ENCODE measurements around the gene TSPAN5. TPM values are rescaled to one million over a fixed set of nuclear protein-coding genes. Genes with fewer than 3 reads are reported as not detected.

Gene TSPAN5
- total RNA-seq, 1 donor from 2014 or later: 61.4 TPM

GRCh38 chr4:98694076-98694475, 35.7 kb upstream of the TSPAN5 start:
- DNase-seq (ENCODE audit: low read depth): no peak
- H3K9me3 Mint-ChIP-seq (ENCODE audit: unreplicated experiment): peaks cover 3% of the 10 kb centered on the region
- Histone ChIP-seq H2AFZ (ENCODE audit: low read depth, low read length) (no peak overlapping the region), H3K4me2 (ENCODE audit: low read length) (no peak overlapping the region), H3K79me2 (ENCODE audit: insufficient read depth, low read length) (no peaks in the 10 kb centered on the region), H4K20me1 (ENCODE audit: insufficient read depth, low read length) (no peaks in the 10 kb centered on the region), H3K36me3 (ENCODE audit: insufficient read depth, low read length) (no peaks in the 10 kb centered on the region), H3K27me3 (ENCODE audit: insufficient read depth, low read length) (no peaks in the 10 kb centered on the region), H3K27ac (ENCODE audit: low read depth, low read length) (no peak overlapping the region), H3K9me3 (ENCODE audit: insufficient read depth, low read depth, low read length) (peaks cover 7% of the 10 kb centered on the region), H3K4me3 (ENCODE audit: insufficient read depth, low read depth, low read length) (no peak overlapping the region), H3K4me1 (ENCODE audit: insufficient read depth, low read length) (peaks cover 2% of the 10 kb centered on the region), H3K9ac (ENCODE audit: low read length) (no peak overlapping the region)
- H3K4me3 Mint-ChIP-seq (ENCODE audit: unreplicated experiment): no peak overlapping the region
- no peaks in the 10 kb centered on the region for H3K27me3 Mint-ChIP-seq (ENCODE audit: low read depth, unreplicated experiment)
- TF ChIP-seq EZH2 (IDR thresholded peaks at IDR 0.05; ENCODE audit: insufficient read depth, low read length) (no peak), CTCF (IDR thresholded peaks at IDR 0.05; ENCODE audit: insufficient read depth, low read depth, low read length) (no peak)
- H3K27ac Mint-ChIP-seq (ENCODE audit: unreplicated experiment): no peak overlapping the region
- no peaks in the 10 kb centered on the region for H3K36me3 Mint-ChIP-seq (ENCODE audit: low read depth, unreplicated experiment)
- no peak for FAIRE-seq
- H3K4me1 Mint-ChIP-seq (ENCODE audit: low read depth, unreplicated experiment): peaks cover 5% of the 10 kb centered on the region

GRCh38 chr4:98692411-98692810, 34.0 kb upstream of the TSPAN5 start:
- H3K27ac ChIP-seq (ENCODE audit: low read depth, low read length): no peak overlapping the region
- no peak for FAIRE-seq
- no peak overlapping the region for H3K27ac Mint-ChIP-seq (ENCODE audit: unreplicated experiment)

More at GRCh38 chr4:98692411-98692810, 34.0 kb upstream of the TSPAN5 start:
- TF ChIP-seq CTCF (IDR thresholded peaks at IDR 0.05; ENCODE audit: insufficient read depth, low read depth, low read length) (no peak), EZH2 (IDR thresholded peaks at IDR 0.05; ENCODE audit: insufficient read depth, low read length) (no peak)
- Histone ChIP-seq H3K4me1 (ENCODE audit: insufficient read depth, low read length) (peaks cover 10% of the 10 kb centered on the region), H3K9me3 (ENCODE audit: insufficient read depth, low read depth, low read length) (peaks cover 6% of the 10 kb centered on the region), H4K20me1 (ENCODE audit: insufficient read depth, low read length) (no peaks in the 10 kb centered on the region), H3K79me2 (ENCODE audit: insufficient read depth, low read length) (no peaks in the 10 kb centered on the region), H3K4me3 (ENCODE audit: insufficient read depth, low read depth, low read length) (no peak overlapping the region), H3K27me3 (ENCODE audit: insufficient read depth, low read length) (no peaks in the 10 kb centered on the region), H2AFZ (ENCODE audit: low read depth, low read length) (no peak overlapping the region), H3K9ac (ENCODE audit: low read length) (no peak overlapping the region), H3K4me2 (ENCODE audit: low read length) (no peak overlapping the region), H3K36me3 (ENCODE audit: insufficient read depth, low read length) (no peaks in the 10 kb centered on the region)
- Mint-ChIP-seq H3K9me3 (ENCODE audit: unreplicated experiment) (peaks cover under 1% of the 10 kb centered on the region), H3K4me1 (ENCODE audit: low read depth, unreplicated experiment) (peaks cover 16% of the 10 kb centered on the region), H3K27me3 (ENCODE audit: low read depth, unreplicated experiment) (no peaks in the 10 kb centered on the region), H3K4me3 (ENCODE audit: unreplicated experiment) (no peak overlapping the region), H3K36me3 (ENCODE audit: low read depth, unreplicated experiment) (no peaks in the 10 kb centered on the region)
- no peak for DNase-seq (ENCODE audit: low read depth)
